ENCODE measurements around the gene PARD6B. TPM values are rescaled to one million over a fixed set of nuclear protein-coding genes. Genes with fewer than 3 reads are reported as not detected.

The PARD6B gene
- total RNA-seq, 1 experiment from 2014 or later, result 29.6 TPM

DNA sequence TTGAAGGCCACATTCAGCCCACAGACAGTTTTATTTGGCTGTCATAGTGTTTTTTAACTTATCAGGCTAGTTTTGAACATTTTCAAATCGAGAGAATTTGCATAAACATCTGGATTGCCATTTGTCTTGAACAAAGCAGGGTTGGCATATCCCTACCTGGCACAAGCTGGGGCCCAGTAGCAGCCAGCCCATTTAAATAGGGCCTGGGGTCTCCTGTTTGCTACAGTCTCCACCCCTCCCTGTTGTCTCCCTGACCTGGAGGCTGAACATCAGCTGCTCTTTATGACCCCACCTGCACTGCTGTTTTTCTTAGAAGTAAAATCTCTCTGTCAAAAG, 73.9 kb downstream of the PARD6B start (continued):
- TF ChIP-seq ZNF423 (CRISPR knock-in tag; IDR thresholded peaks at IDR 0.05), result no peak
- TF ChIP-seq ATF1 (CRISPR knock-in tag; IDR thresholded peaks at IDR 0.05), result no peak
- no peak for TF ChIP-seq ZNF671 (CRISPR knock-in tag; IDR thresholded peaks at IDR 0.05)
- TF ChIP-seq ZNF396 (CRISPR knock-in tag; IDR thresholded peaks at IDR 0.05; ENCODE audit: borderline replicate concordance), result no peak
- TF ChIP-seq, protein P1, sequence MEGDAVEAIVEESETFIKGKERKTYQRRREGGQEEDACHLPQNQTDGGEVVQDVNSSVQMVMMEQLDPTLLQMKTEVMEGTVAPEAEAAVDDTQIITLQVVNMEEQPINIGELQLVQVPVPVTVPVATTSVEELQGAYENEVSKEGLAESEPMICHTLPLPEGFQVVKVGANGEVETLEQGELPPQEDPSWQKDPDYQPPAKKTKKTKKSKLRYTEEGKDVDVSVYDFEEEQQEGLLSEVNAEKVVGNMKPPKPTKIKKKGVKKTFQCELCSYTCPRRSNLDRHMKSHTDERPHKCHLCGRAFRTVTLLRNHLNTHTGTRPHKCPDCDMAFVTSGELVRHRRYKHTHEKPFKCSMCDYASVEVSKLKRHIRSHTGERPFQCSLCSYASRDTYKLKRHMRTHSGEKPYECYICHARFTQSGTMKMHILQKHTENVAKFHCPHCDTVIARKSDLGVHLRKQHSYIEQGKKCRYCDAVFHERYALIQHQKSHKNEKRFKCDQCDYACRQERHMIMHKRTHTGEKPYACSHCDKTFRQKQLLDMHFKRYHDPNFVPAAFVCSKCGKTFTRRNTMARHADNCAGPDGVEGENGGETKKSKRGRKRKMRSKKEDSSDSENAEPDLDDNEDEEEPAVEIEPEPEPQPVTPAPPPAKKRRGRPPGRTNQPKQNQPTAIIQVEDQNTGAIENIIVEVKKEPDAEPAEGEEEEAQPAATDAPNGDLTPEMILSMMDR (IDR thresholded peaks at IDR 0.05), result no peak
- TF ChIP-seq RELA (CRISPR knock-in tag; IDR thresholded peaks at IDR 0.05; ENCODE audit: borderline replicate concordance), result no peak
- TF ChIP-seq NFATC4 (CRISPR knock-in tag; IDR thresholded peaks at IDR 0.05), result no peak
- no peak for TF ChIP-seq ZNF263 (CRISPR knock-in tag; IDR thresholded peaks at IDR 0.05; ENCODE audit: low read depth)
- no peak for TF ChIP-seq KAT7 (CRISPR knock-in tag; IDR thresholded peaks at IDR 0.05; ENCODE audit: borderline replicate concordance)
- TF ChIP-seq IRF2 (CRISPR knock-in tag; IDR thresholded peaks at IDR 0.05; ENCODE audit: borderline replicate concordance, low read depth), result no peak

DNA sequence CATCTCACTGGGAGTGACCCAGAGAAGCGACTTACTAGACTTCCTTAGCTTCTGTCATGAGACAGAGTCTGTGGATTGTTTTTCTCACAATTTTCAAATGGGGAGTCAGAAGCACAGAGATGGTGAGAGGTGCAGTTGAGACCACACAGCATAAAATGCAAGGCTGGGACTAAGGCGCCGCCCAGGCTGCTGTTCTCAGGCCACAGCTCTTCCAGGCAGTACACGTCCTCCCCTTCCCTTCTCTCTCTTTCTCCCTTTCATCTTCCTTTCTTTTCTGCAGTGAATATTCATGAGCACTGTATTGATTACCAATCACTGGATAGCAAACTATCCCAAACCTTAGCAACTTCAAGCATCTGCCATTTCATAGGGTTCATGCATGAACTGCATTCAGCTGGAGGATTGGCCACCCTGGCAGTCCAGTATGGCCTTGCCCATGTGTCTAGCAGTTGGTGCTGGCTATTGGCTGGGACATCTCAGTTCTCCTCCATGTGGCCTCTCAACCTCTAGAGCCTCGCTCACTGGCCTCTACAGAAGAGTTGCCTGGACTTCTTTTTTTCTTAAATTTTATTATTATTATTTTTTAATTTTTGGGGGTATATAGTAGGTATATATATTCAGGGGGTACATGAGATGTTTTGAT, 74.9 kb downstream of the PARD6B start:
- H3K36me3 Mint-ChIP-seq, result no peaks in the 10 kb centered on the region
- DNase-seq (ENCODE audit: low spot score), result no peak
- H3K9me3 Mint-ChIP-seq, result no peaks in the 10 kb centered on the region
- TF ChIP-seq, protein P2, sequence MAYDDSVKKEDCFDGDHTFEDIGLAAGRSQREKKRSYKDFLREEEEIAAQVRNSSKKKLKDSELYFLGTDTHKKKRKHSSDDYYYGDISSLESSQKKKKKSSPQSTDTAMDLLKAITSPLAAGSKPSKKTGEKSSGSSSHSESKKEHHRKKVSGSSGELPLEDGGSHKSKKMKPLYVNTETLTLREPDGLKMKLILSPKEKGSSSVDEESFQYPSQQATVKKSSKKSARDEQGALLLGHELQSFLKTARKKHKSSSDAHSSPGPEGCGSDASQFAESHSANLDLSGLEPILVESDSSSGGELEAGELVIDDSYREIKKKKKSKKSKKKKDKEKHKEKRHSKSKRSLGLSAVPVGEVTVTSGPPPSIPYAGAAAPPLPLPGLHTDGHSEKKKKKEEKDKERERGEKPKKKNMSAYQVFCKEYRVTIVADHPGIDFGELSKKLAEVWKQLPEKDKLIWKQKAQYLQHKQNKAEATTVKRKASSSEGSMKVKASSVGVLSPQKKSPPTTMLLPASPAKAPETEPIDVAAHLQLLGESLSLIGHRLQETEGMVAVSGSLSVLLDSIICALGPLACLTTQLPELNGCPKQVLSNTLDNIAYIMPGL (CRISPR knock-in tag; IDR thresholded peaks at IDR 0.05), result no peak
- no peak for TF ChIP-seq MYBL2 (CRISPR knock-in tag; IDR thresholded peaks at IDR 0.05)
- no peak for TF ChIP-seq USF2 (CRISPR knock-in tag; IDR thresholded peaks at IDR 0.05)
- TF ChIP-seq, protein P3, sequence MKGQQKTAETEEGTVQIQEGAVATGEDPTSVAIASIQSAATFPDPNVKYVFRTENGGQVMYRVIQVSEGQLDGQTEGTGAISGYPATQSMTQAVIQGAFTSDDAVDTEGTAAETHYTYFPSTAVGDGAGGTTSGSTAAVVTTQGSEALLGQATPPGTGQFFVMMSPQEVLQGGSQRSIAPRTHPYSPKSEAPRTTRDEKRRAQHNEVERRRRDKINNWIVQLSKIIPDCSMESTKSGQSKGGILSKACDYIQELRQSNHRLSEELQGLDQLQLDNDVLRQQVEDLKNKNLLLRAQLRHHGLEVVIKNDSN (CRISPR knock-in tag; IDR thresholded peaks at IDR 0.05), result no peak
- no peak for TF ChIP-seq ZNF121 (CRISPR knock-in tag; IDR thresholded peaks at IDR 0.05)
- TF ChIP-seq TCF7 (CRISPR knock-in tag; IDR thresholded peaks at IDR 0.05; ENCODE audit: low read depth), result no peak
- no peak for TF ChIP-seq GRHL2 (CRISPR knock-in tag; IDR thresholded peaks at IDR 0.05; ENCODE audit: insufficient replicate concordance, severe bottlenecking)
- no peak for TF ChIP-seq ZNF671 (CRISPR knock-in tag; IDR thresholded peaks at IDR 0.05)
- TF ChIP-seq ZNF423 (CRISPR knock-in tag; IDR thresholded peaks at IDR 0.05), result no peak
- H3K27me3 Mint-ChIP-seq (ENCODE audit: low read depth), result no peaks in the 10 kb centered on the region; the same call in 1 of the 2 replicates
- ChIA-PET POLR2A (no interaction called here), CTCF (interaction anchor here (1.0 to 1.6 kb wide), 3 partner anchors 11 to 15 kb away, joined by 4 to 6 read pairs (median 4); partner anchors contain the start of gene BCAS4)
- peaks cover 24% of the 10 kb centered on the region for H3K4me1 Mint-ChIP-seq
- no peak overlapping the region for H3K27ac Mint-ChIP-seq
- no peak for ATAC-seq
- no peak overlapping the region for H3K4me3 Mint-ChIP-seq

Other genes with a start within 250 kb of the PARD6B start
- 23.4 to 29.4 TPM (median 25.3 TPM) in 3 replicates for gene PTPN1, start 221.2 kb upstream of the PARD6B start, total RNA-seq (2021)
- gene RIPOR3, start 40.0 kb upstream of the PARD6B start, total RNA-seq (2021), result 5.4 to 6.5 TPM (median 6.0 TPM) in 3 replicates
- gene BCAS4, start 63.5 kb downstream of the PARD6B start, total RNA-seq (2021), result 25.8 to 31.0 TPM (median 29.8 TPM) in 3 replicates
- gene ADNP, start 199.9 kb downstream of the PARD6B start, total RNA-seq (2021), result 106 to 116 TPM (median 109 TPM) in 3 replicates
- gene DPM1, start 227.0 kb downstream of the PARD6B start, total RNA-seq (2021), result 50.0 to 57.8 TPM (median 50.4 TPM) in 3 replicates
- gene MOCS3, start 227.2 kb downstream of the PARD6B start, total RNA-seq (2021), result 6.0 to 6.7 TPM (median 6.0 TPM) in 3 replicates